ENCODE measurements around the gene RGS3. TPM values are rescaled to one million over a fixed set of nuclear protein-coding genes. Genes with fewer than 3 reads are reported as not detected.

RGS3 gene
- polyA plus RNA-seq, 1 of the 3 experiments (the other 2 are of a cell fraction): 50.6 TPM

GRCh38 chr9:113564498-113565237 lies 101.1 kb downstream of the RGS3 start:
- Histone ChIP-seq H3F3A (replicated peaks; ENCODE audit: insufficient read depth) (no peaks in the 10 kb centered on the region), H3K9ac (no peak overlapping the region), H3K9me3 (no peaks in the 10 kb centered on the region), H3K4me1 (ENCODE audit: control insufficient read depth in 1 of 2, insufficient read depth in 2 of 2, low read depth in 1 of 2, low read length in 1 of 2) (peaks cover 0 to 39% of the 10 kb centered on the region in 2 experiments; a peak in 2 of 4 replicates), H3K9me2 (no peaks in the 10 kb centered on the region), H3K4me3 (ENCODE audit: low read depth in 2 of 2, low read length in 1 of 2) (no peak overlapping the region), H3K36me3 (replicated peaks in 1 of 2; ENCODE audit: control insufficient read depth in 1 of 2, insufficient read depth in 2 of 2, low read length in 1 of 2) (no peaks in the 10 kb centered on the region), H4K20me1 (ENCODE audit: insufficient read depth) (no peaks in the 10 kb centered on the region), H2AFZ (ENCODE audit: low read depth) (no peak overlapping the region), H3K27ac (ENCODE audit: low read depth in 2 of 2, low read length in 1 of 2) (no peak overlapping the region), H3K27me3 (ENCODE audit: insufficient read depth) (no peaks in the 10 kb centered on the region), H3K4me2 (no peak overlapping the region), H3K79me2 (ENCODE audit: insufficient read depth) (no peaks in the 10 kb centered on the region)
- TF ChIP-seq PBX3 (IDR thresholded peaks at IDR 0.05): no peak
- TF ChIP-seq FOSL2 (IDR thresholded peaks at IDR 0.05; ENCODE audit: borderline replicate concordance, low read depth): no peak
- no peak for TF ChIP-seq TEAD4 (IDR thresholded peaks at IDR 0.05; ENCODE audit: borderline replicate concordance, insufficient read depth)
- TF ChIP-seq MEF2A (IDR thresholded peaks at IDR 0.05; ENCODE audit: borderline replicate concordance, low read depth): no peak
- TF ChIP-seq FOXJ3 (CRISPR knock-in tag; IDR thresholded peaks at IDR 0.05): no peak
- TF ChIP-seq TAF1 (IDR thresholded peaks at IDR 0.05; ENCODE audit: borderline replicate concordance, low read depth, low read length): no peak
- no peak for TF ChIP-seq REST (IDR thresholded peaks at IDR 0.05; ENCODE audit: low read depth, low read length)
- no peak for TF ChIP-seq GATA2 (CRISPR knock-in tag; IDR thresholded peaks at IDR 0.05)
- no peak for TF ChIP-seq FOXM1 (IDR thresholded peaks at IDR 0.05; ENCODE audit: low read depth)
- no peak for TF ChIP-seq TCF12 (IDR thresholded peaks at IDR 0.05)
- TF ChIP-seq RXRA (IDR thresholded peaks at IDR 0.05; ENCODE audit: borderline replicate concordance, low read depth): no peak
- TF ChIP-seq IRF3 (IDR thresholded peaks at IDR 0.05; ENCODE audit: low read depth, low read length): no peak
- TF ChIP-seq RFX5 (IDR thresholded peaks at IDR 0.05; ENCODE audit: low read length): no peak
- TF ChIP-seq SMC3 (IDR thresholded peaks at IDR 0.05; ENCODE audit: low read depth, low read length): no peak
- no peak for TF ChIP-seq RCOR1 (IDR thresholded peaks at IDR 0.05; ENCODE audit: low read length)
- no peak for TF ChIP-seq EP300 (IDR thresholded peaks at IDR 0.05; ENCODE audit: borderline replicate concordance in 1 of 2, low read depth in 1 of 2, low read length in 1 of 2)
- WGBS (ENCODE audit: low lambda C conversion rate): 83% methylated on average over 19 of the region's 20 CpGs
- ChIA-PET CTCF (interaction anchor here (1.3 to 4.0 kb wide), 5 partner anchors 14 to 118 kb away, joined by 4 to 20 read pairs (median 7); no protein-coding TSS in a partner anchor), POLR2A (no interaction called here)
- peak; percentile 69 for DNase-seq
